ENCODE results near the gene DLG5.

DLG5 gene

GRCh38 chr10:77841711-77842375 is 84.7 kb downstream of the DLG5 start:
- FAIRE-seq, result no peak

DNA sequence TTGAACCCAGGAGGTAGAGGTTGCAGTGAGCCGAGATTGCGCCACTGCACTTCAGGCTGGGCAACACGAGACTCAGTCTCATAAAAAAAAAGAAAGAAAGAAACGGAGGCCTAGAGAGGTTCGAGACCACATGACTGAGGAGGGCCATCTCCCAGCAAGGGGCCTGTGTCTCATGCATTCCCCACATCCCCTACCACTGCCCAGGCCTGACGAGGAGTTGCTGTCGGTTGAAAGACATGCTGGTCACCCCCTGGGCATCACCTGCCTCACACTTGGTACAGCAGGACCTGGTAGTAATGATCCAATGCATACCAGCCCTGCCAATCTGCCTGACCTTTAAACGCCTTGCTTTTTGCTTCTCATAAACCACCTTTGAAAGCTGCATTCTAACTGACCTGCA is 85.9 kb downstream of the DLG5 start:
- FAIRE-seq, result no peak

- FAIRE-seq, result no peak
Observed at GRCh38 chr10:77837925-77838595, 88.5 kb downstream of the DLG5 start.

DNA sequence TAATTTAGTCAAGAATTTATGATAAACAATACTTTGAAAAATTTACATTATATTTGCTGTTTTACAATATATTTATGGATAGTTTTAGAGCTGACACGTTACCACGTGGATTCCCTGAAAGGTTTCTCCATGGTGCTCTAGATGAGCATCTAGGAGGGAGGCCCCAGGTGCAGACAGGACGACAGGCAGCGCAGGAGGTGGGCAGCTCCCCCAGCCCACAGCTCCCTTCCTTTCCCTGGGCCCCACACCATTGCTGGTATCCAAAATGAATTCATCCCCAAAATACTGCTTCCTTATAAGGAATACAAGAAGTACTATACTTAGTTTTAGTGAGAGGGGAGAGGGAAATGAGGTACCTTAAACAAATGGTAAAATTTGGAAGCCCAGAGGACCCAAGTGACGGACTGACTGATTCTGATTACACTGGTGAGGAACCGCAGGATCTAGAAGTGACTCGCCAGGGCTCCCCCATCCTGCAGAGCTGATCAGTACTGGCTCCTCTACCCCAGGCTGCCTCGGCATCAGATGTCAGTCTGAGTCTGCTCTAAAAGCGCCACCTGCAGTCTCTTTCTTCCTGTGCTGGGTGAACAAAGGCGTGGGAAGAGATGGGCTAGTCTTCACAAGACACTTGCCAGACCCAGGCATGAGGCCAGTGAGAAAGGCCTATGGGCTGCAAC is 89.2 kb downstream of the DLG5 start:
- FAIRE-seq, result no peak

DNA sequence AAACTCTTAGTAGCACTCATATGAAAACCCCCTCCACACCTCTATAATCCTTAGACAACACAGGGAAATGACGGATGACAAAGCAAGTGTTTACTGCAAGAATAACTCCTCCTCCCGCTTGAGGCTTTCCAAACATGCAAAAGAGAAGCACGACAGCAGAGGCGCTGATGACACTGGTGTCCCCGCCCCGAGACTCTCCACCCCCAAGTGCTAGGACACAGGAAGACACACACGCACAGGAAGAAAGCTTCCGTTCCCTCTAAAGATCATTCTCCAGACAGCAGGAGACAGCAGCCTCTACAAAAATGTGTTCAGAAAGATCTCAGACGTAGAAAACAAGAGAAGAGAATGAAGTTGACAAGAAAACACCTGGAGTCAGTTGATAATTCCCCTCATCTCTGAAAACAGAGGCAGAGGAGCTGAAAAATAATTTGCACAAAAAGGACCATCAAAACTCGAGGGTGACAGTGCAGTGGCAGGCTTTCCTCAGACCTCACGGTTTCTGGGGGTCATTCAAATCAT is 90.2 kb downstream of the DLG5 start:
- FAIRE-seq, result no peak

- no peak for FAIRE-seq
Observed at GRCh38 chr10:77835669-77836086, 90.9 kb downstream of the DLG5 start.

DNA sequence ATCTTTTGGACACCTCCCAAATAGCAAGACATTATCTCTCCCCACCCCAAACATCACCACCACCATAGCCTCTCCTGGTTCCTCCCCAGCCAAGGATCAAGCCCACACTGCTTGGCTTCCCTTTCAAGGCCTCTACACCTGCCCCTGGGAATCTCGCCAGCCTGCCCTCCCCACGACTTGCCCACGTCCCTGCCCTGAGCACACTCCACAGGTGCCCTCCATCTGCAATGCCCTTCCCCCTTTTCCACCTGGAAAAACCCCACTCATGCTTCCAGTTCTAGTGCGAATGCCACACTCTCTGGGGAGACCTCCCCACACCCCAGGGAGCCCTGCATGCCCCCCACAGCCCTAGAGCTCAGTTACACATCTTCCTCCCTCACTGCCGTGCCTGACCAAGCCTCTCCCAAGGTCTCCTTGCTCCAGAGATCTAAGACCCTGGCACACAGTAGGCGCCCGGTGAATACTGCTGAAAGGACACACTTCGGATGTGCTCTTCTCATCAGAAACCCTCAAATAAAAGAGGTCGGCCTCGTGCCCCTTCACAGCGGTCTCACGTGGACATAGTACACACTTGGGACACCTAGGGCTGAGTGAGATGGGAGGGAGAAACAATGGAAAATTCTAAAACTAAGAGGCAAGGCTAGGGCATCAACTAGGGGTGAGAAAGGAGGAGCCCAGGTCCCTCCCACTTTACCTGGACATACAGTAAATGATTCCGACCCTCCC is 91.4 kb downstream of the DLG5 start:
- no peak for FAIRE-seq

DNA sequence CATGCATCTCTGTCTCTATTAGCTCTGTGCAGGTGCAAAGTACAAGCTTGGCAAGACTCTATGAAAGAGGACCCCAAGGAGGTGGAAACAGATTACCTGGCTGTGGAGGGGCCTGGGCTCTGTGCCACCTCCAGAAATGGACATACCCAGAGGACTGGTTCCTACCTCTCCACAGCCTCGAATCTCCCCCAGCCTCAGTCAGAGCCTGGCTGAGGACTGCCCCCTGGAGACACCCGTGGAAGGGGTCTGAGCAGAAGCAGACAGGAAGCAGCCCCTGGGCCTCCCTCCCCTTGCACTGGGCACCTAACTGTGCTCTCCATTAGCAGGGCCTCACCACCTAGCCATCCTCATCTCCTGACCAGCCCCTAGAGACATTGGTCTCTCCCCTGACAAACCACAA is 92.0 kb downstream of the DLG5 start:
- FAIRE-seq, result no peak

GRCh38 chr10:77833792-77834191 is 92.8 kb downstream of the DLG5 start:
- FAIRE-seq, result no peak

GRCh38 chr10:77833225-77833624 is 93.3 kb downstream of the DLG5 start:
- no peak for FAIRE-seq

DNA sequence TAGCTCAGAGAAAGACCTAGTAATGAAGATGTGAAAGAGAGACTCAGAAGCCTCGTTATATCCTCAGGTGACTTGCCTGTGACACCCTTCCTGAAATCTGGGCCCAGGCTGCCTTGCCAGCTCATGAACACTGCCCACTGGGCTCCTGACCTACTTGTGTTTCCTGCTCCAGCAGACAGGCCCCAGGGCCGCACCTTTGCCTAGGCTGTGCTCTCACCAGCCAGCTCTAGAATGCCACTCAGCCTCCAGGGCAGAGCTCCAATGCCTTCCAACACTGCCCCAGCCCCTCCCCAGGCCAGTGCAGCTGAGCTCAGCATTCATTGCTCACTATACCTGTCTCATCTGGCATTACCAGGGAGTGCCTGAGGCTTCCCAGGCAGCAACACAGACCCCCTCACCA is 94.3 kb downstream of the DLG5 start:
- no peak for FAIRE-seq

- FAIRE-seq, result no peak
Observed at GRCh38 chr10:77829356-77829755, 97.2 kb downstream of the DLG5 start.

- FAIRE-seq, result no peak
Observed at GRCh38 chr10:77828377-77828776, 98.2 kb downstream of the DLG5 start.

DNA sequence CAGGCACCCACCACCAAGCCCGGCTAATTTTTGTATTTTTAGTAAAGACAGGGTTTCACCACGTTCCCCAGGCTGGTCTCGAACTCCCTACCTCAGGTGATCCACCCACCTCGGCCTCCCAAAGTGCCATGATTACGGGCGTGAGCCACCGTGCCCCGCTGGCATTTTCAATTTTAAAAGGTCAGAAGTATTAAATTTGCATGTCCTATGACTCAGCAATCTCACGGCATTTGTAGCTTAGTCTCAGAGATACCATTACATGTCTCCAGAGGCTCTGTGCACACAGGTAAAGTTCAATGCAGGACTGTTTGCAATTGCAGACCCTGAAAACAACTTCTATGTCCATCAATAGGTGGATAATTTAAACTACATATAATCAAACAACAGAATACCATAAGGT is 99.2 kb downstream of the DLG5 start:
- FAIRE-seq, result no peak

DNA sequence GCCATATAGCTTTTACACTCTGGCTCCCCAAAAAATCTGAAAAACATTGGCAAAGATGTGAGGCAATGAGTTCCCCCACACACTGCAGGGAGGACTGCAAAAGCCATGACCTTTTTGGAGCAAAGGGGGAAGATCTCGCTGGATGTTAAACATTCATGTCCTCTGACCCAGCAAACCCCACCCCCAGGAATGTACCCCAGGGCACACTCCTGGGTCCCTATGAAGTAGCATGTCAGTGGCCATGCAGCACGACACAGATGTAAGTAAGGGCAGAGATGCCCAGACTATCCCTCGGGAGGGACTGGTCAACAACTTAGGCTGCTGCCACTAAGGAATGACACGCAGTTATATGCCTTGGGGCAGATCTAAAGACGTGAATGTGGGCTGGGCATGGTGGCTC is 100.6 kb downstream of the DLG5 start:
- no peak for FAIRE-seq

DNA sequence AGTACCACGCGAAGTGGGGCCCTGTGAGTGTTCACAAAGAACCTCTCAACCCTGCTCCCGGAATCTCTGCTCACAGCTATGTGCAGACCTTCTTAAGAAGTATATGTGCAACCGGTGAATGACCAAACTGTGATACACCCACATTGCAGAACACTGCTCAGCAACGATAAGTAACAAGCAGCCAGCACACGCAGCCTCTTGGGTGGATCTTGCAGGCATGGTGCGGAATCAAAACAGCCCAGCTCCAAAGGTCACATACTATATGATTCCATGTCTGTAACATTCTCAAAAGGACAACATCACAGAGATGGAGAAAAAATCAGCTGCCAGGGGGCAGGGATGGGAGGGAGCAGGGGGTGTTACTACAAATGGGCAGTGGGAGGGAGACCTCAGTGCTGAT is 101.6 kb downstream of the DLG5 start:
- FAIRE-seq, result no peak

- no peak for FAIRE-seq
Observed at GRCh38 chr10:77823811-77824542, 102.6 kb downstream of the DLG5 start.

DNA sequence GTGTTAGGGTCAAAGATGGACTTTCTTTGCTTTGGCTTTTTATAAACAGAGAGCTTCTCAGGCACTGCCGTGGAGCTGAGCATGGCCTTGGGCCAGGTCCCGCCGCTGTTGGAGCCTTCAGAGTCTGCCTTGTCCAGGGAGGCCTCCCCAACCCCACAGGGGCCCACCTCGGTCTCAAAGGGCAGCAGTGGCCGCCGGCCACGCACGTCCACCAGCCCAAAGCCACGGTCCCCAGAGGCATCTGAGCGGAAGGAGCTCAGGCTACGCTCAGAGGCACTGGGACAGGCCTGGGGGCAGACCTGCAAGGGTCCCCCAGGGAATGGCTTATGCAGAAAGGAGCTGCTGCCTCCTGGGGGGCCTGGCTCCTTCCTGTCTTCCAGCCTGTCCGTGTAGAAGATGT is 105.0 kb downstream of the DLG5 start:
- no peak for FAIRE-seq

- FAIRE-seq, result no peak
Observed at GRCh38 chr10:77821036-77821435, 105.5 kb downstream of the DLG5 start.

GRCh38 chr10:77820349-77820748 is 106.2 kb downstream of the DLG5 start:
- no peak for FAIRE-seq

DNA sequence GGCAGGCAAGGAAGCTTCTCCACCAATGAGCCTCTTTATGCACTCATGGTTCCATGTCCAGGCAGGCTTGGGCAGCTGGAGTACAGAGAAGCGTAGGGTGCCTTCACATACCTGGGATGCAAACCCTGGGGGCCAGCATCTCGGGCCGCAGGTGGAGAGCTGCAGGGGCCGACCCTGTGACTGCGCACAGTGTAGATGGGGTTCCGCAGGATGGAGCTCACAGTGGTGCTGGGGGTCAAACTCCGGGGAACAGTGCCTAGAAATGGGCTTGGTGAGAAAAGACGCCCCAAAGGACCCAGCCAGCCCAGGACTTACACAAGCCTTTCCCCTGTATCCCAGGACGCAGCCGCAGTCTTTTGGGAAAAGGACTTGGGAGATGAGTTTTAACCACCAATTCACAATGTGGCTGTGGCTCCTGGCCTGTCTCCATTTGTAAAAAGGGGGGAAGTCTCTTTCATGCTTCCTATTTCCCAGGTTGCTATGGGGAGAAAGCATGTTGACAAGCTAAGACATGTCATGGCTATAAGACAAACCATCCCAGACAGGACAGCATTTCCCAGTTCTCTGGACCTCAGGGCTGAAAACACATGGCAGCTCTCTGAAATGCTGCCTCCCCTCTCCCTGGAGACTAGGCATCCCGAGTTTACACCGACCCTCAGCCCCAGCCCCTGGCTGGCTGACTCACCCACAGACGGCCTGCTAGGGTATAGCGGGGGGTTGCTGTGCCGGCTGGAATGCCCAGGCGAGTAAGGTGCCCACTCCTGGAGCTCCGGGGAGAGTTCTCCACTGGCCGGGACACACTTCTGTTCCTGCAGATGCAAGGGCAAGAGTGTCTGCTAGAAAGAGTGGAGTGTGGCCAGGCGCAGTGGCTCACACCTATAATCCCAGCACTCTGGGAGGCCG is 107.1 kb downstream of the DLG5 start:
- no peak for FAIRE-seq

All from endometrium (tissue), 2 donors.